AG09309 (cell line): Measurements from ENCODE around the gene PLEKHA4.

Experiments used
- DNase-seq: peaks from one replicate; pipeline ENCODE4 v3.0.0-alpha.2; 2010; ENCODE audit warnings: low read depth
- H3K4me3 ChIP-seq: 2 replicates; pipeline ENCODE4 v1.5.1; 2011; ENCODE audit warnings: mild to moderate bottlenecking, low read depth, low read length, moderate library complexity; ENCODE audit not compliant: control insufficient read depth
- CTCF ChIP-seq: IDR thresholded peaks from 2 replicates; pipeline ENCODE4 v1.5.1; 2011; ENCODE audit warnings: mild to moderate bottlenecking, low read depth, low read length, inconsistent platforms; ENCODE audit not compliant: insufficient read depth, control insufficient read depth; ENCODE audit errors: missing control alignments

The PLEKHA4 gene

GRCh38 chr19:48835734-48836088, 32.7 kb downstream of the PLEKHA4 start:
- H3K4me3 ChIP-seq: peak overlapping the region; percentile 61
- DNase-seq: no peak
- peak; percentile 96 for TF ChIP-seq CTCF

- no peak overlapping the region for H3K4me3 ChIP-seq
- TF ChIP-seq CTCF: no peak
- DNase-seq: no peak
Observed at GRCh38 chr19:48833977-48834376, 34.4 kb downstream of the PLEKHA4 start.

GRCh38 chr19:48833049-48833448, 35.4 kb downstream of the PLEKHA4 start:
- DNase-seq: no peak
- no peak for TF ChIP-seq CTCF

GRCh38 chr19:48830965-48831364, 37.5 kb downstream of the PLEKHA4 start:
- no peak for DNase-seq
- H3K4me3 ChIP-seq: no peak overlapping the region
- TF ChIP-seq CTCF: no peak

More at GRCh38 chr19:48833049-48833448, 35.4 kb downstream of the PLEKHA4 start:
- H3K4me3 ChIP-seq: no peak overlapping the region

- no peak for TF ChIP-seq CTCF
- no peak for DNase-seq
- H3K4me3 ChIP-seq: no peak overlapping the region
Observed at GRCh38 chr19:48830088-48830487, 38.3 kb downstream of the PLEKHA4 start.

- no peak overlapping the region for H3K4me3 ChIP-seq
- DNase-seq: no peak
- peak; percentile 12 for TF ChIP-seq CTCF
Observed at GRCh38 chr19:48826606-48827020, 41.8 kb downstream of the PLEKHA4 start.

GRCh38 chr19:48822514-48822913, 45.9 kb downstream of the PLEKHA4 start:
- no peak overlapping the region for H3K4me3 ChIP-seq
- no peak for DNase-seq
- no peak for TF ChIP-seq CTCF
